A549 (cell line): ENCODE results near the gene PCYT1A. TPM values are rescaled to one million over a fixed set of nuclear protein-coding genes. Genes with fewer than 3 reads are reported as not detected.

Experiments
- ATAC-seq, 2 experiments: fragments of 200-7000 bp in 1 of 2; fragments of >200 bp in 1 of 2; cut with Nextera tagmentation in 1 of 2; cut with Tn5 transposase in 1 of 2; 3 replicates each; pipeline versions ENCODE4 v1.8.0 to v1.9.1; 2018 to 2020; ENCODE audit warnings: mild to moderate bottlenecking in 1 of 2, moderate library complexity in 1 of 2
- CTCF ChIA-PET: fragments of 300-600 bp; sonication (Branson Sonifier 250); formaldehyde crosslinking; extraction: SDS; loops from one replicate; lab custom pipeline; 2021; ENCODE audit warnings: antibody characterized with exemption, inconsistent platforms; lab: Yijun Ruan, JAX
- POLR2A ChIA-PET: fragments of 350-600 bp; formaldehyde crosslinking; extraction: SDS; loops from one replicate; lab custom pipeline; 2021; ENCODE audit warnings: antibody characterized with exemption, inconsistent platforms; lab: Yijun Ruan, JAX
- DNase-seq, 2 experiments: peaks; one replicate each; pipeline versions ENCODE4 v3.0.0 to v3.0.0-alpha.2; 2011 to 2016; ENCODE audit warnings: low read depth in 1 of 2, low spot score in 1 of 2
- FAIRE-seq: peaks from 2 replicates; lab custom pipeline; 2011; peaks lifted over from hg19 to GRCh38; lab: Jason Lieb, UNC
- H3K27ac ChIP-seq, 2 experiments: fragments of >200 bp; sonication (Bioruptor Twin); formaldehyde crosslinking; 3 replicates each; pipeline ENCODE4 v1.5.1; 2016 to 2017
- H3K4me1 ChIP-seq: fragments of >200 bp; sonication (Bioruptor Twin); formaldehyde crosslinking; 3 replicates; pipeline ENCODE4 v1.6.1; 2016
- H3K4me2 ChIP-seq: fragments of >200 bp; sonication (Bioruptor Twin); formaldehyde crosslinking; 3 replicates; pipeline ENCODE4 v1.6.1; 2016
- H3K4me3 ChIP-seq: fragments of >200 bp; sonication (Bioruptor Twin); formaldehyde crosslinking; 3 replicates; pipeline ENCODE4 v1.5.1; 2016
- H3K9me3 ChIP-seq: fragments of >200 bp; sonication (Bioruptor Twin); formaldehyde crosslinking; 3 replicates; pipeline ENCODE4 v1.6.1; 2016
- CBX2 ChIP-seq: fragments of 200-600 bp; sonication (generic); IDR thresholded peaks from 2 replicates; pipeline ENCODE4 v1.6.1; 2016; ENCODE audit warnings: low read depth, mild to moderate bottlenecking, borderline replicate concordance
- CEBPB ChIP-seq, 2 experiments: fragments of >200 bp in 1 of 2; sonication (Bioruptor Twin) in 1 of 2; formaldehyde crosslinking in 1 of 2; IDR thresholded peaks; 2 replicates each; pipeline ENCODE4 v1.6.1; 2012 to 2016
- CHD2 ChIP-seq: fragments of 150-350 bp; IDR thresholded peaks from 2 replicates; pipeline ENCODE4 v1.6.1; 2014; ENCODE audit warnings: low read length; ENCODE audit not compliant: partially characterized antibody
- ESRRA ChIP-seq: fragments of 150-350 bp; IDR thresholded peaks from 2 replicates; pipeline ENCODE4 v1.6.1; 2014; ENCODE audit warnings: mild to moderate bottlenecking, low read length, borderline replicate concordance
- GATA3 ChIP-seq: IDR thresholded peaks from 2 replicates; pipeline ENCODE4 v1.6.1; 2012; ENCODE audit warnings: borderline replicate concordance
- HDAC2 ChIP-seq: fragments of 200-600 bp; sonication (generic); IDR thresholded peaks from 2 replicates; pipeline ENCODE4 v1.6.1; 2016
- HEYL ChIP-seq: fragments of 250-450 bp; sonication (Bioruptor Pico); IDR thresholded peaks from 2 replicates; pipeline ENCODE4 v1.8.0; 2021; ENCODE audit warnings: mild to moderate bottlenecking, moderate library complexity
- HOXB13 ChIP-seq: fragments of 250-450 bp; sonication (Bioruptor Pico); IDR thresholded peaks from 2 replicates; pipeline ENCODE4 v1.5.0; 2020; ENCODE audit warnings: low read depth, mild to moderate bottlenecking, moderate library complexity
- JUN ChIP-seq, 2 experiments: fragments of >200 bp; sonication (Bioruptor Twin); formaldehyde crosslinking; IDR thresholded peaks; 2 replicates in 1 of 2; 3 replicates in 1 of 2; pipeline ENCODE4 v1.6.1; 2016 to 2017
- MAFK ChIP-seq: fragments of 450-650 bp; IDR thresholded peaks from 2 replicates; pipeline ENCODE4 v1.6.1; 2014; ENCODE audit not compliant: partially characterized antibody
- NR3C1 ChIP-seq: fragments of >200 bp; sonication (Bioruptor Twin); formaldehyde crosslinking; IDR thresholded peaks from 3 replicates; pipeline ENCODE4 v1.6.1; 2017
- PHF8 ChIP-seq: fragments of 200-600 bp; sonication (generic); IDR thresholded peaks from 2 replicates; pipeline ENCODE4 v1.6.1; 2016; ENCODE audit warnings: low read depth, mild to moderate bottlenecking, antibody characterized with exemption, moderate library complexity, borderline replicate concordance
- RAD21 ChIP-seq, 2 experiments: fragments of >200 bp in 1 of 2; sonication (Bioruptor Twin) in 1 of 2; formaldehyde crosslinking in 1 of 2; IDR thresholded peaks in 1 of 2; conservative IDR thresholded peaks in 1 of 2; 2 replicates in 1 of 2; 3 replicates in 1 of 2; pipeline ENCODE4 v1.6.1; 2012 to 2018; ENCODE audit warnings: inconsistent platforms in 1 of 2
- RNF2 ChIP-seq: fragments of 200-600 bp; sonication (generic); IDR thresholded peaks from 2 replicates; pipeline ENCODE4 v1.6.1; 2016; ENCODE audit warnings: low read depth, mild to moderate bottlenecking, antibody characterized with exemption, moderate library complexity, borderline replicate concordance
- TFCP2L1 ChIP-seq: fragments of 250-450 bp; sonication (Bioruptor Pico); IDR thresholded peaks from 2 replicates; pipeline ENCODE4 v1.5.0; 2021; ENCODE audit warnings: mild to moderate bottlenecking
- ZNF302 ChIP-seq: fragments of 250-450 bp; sonication (Bioruptor Pico); IDR thresholded peaks from 2 replicates; pipeline ENCODE4 v1.9.0; 2021; ENCODE audit warnings: inconsistent platforms, mild to moderate bottlenecking, moderate library complexity
- WGBS: methylation state at CpG from one replicate; pipeline ENCODE4 v1.1.6; 2017; ENCODE audit errors: missing lambda C conversion rate; 5-methylcytosine and 5-hydroxymethylcytosine counted together
- polyA plus RNA-seq, 4 experiments: library from polyadenylated mRNA; depleted of rRNA in 3 of 4; stranded (reverse); fragments of >200 nt; fragmentation: RNase III in 1 of 4; extraction: RNeasy Plus Mini Kit Qiagen cat#74134 plus additional on column Dnase treatment in 1 of 4; gene quantifications; 2 replicates in 3 of 4; 3 replicates in 1 of 4; pipeline ENCODE4 v1.2.3, GENCODE V29; 2011 to 2017
- TF ChIP-seq, protein P1 (sequence below): fragments of 150-350 bp; IDR thresholded peaks from 2 replicates; pipeline ENCODE4 v1.6.1; 2014; ENCODE audit warnings: low read depth, mild to moderate bottlenecking, low read length
- TF ChIP-seq, protein P2 (sequence below): fragments of >200 bp; sonication (Bioruptor Twin); formaldehyde crosslinking; IDR thresholded peaks from 3 replicates; pipeline ENCODE4 v1.5.1; 2016
- TF ChIP-seq, protein P3 (sequence below): IDR thresholded peaks from 2 replicates; pipeline ENCODE4 v1.6.1; 2012; ENCODE audit warnings: low read depth, borderline replicate concordance
- TF ChIP-seq, protein P4 (sequence below): fragments of 250-450 bp; sonication (Bioruptor Pico); IDR thresholded peaks from 2 replicates; pipeline ENCODE4 v1.5.0; 2021; ENCODE audit warnings: mild to moderate bottlenecking, moderate library complexity, borderline replicate concordance
- TF ChIP-seq, protein P5 (sequence below): fragments of 250-450 bp; sonication (Bioruptor Pico); IDR thresholded peaks from 2 replicates; pipeline ENCODE4 v1.5.0; 2020; ENCODE audit warnings: low read depth, mild to moderate bottlenecking, moderate library complexity
- TF ChIP-seq, protein P6 (sequence below): fragments of >200 bp; sonication (Bioruptor Twin); formaldehyde crosslinking; IDR thresholded peaks from 2 replicates; pipeline ENCODE4 v1.6.1; 2016

The PCYT1A gene
- polyA plus RNA-seq, 2 of the 4 experiments (the other 2 are of a cell fraction): 41.9 to 45.4 TPM

DNA sequence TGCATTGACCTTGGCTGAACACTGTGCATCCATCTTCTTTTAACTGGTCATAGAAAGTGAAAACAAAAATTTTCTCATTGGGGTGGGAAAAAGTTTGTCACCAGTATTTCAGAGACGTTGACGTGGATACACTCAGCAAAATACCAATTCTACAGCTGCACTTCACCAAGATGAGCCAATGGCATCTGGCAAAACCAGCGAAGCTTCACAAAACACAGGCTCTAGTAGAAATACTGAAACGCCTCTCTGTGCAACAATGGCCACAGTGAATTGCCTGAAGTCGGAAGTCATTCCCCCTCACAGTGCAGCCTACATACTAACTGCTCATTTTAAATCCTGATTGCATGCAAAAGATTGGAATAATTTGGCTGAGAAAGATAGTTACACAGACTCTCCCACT, 17.0 kb downstream of the PCYT1A start:
- no peak overlapping the region for H3K4me2 ChIP-seq
- 89% methylated on average over 5 of the region's 5 CpGs for WGBS
- POLR2A ChIA-PET: no interaction called here
- H3K4me1 ChIP-seq: peaks cover 19% of the 10 kb centered on the region
- H3K4me3 ChIP-seq: no peak overlapping the region
- no peak overlapping the region for H3K27ac ChIP-seq
- H3K9me3 ChIP-seq: no peaks in the 10 kb centered on the region
- ATAC-seq (no peak), FAIRE-seq (no peak)
- TF ChIP-seq HDAC2 (no peak), CBX2 (no peak)
- TF ChIP-seq, protein P1, sequence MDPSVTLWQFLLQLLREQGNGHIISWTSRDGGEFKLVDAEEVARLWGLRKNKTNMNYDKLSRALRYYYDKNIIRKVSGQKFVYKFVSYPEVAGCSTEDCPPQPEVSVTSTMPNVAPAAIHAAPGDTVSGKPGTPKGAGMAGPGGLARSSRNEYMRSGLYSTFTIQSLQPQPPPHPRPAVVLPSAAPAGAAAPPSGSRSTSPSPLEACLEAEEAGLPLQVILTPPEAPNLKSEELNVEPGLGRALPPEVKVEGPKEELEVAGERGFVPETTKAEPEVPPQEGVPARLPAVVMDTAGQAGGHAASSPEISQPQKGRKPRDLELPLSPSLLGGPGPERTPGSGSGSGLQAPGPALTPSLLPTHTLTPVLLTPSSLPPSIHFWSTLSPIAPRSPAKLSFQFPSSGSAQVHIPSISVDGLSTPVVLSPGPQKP: no peak
- TF ChIP-seq, all 56 proteins: peak for 0
- CTCF ChIA-PET: no interaction called here
- DNase-seq: no peak

DNA sequence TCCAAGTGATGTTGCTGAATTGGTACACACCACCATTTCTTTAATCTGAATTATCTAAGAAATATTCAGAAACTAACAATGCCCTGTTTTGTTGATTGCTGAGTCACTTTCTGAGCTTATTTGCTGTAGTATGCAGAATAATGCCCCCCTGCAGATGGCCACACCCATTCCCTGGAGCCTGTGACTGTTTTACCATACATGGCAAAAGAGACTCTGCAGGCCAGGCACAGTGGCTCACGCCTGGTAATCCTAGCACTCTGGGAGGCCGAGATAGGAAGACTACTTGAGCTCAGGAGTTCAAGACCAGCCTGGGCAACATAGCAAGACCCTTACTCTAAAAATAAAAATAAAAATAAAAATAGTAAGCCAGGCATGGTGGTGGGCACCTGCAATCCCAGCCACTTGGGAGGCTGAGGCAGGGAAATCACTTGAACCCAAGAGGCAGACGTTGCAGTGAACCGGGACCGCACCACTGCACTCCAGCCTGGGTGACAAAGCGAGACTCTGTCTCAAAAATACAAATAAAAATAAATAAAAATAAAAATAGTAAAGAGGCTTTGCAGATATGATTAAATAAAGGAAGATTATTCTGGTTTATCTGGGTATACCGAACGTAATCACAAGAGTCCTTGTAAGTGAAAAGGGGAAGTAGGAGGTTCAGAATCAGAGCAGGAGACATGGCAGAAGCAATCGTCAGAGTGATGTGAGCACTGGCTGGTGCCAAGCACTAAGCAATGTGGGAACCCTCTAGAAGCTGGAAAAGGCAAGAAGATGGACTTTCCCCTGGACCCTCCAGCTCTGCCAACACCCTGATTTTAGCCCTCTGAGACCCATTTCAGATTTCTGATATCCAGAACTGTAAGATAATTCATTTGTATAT, 19.0 kb downstream of the PCYT1A start:
- Histone ChIP-seq H3K4me1 (peaks cover 19% of the 10 kb centered on the region), H3K4me3 (no peak overlapping the region), H3K9me3 (no peaks in the 10 kb centered on the region), H3K4me2 (peak overlapping the region; percentile 46), H3K27ac (peak overlapping the region; percentile 66 to 77)
- WGBS: 78% methylated on average over 9 of the region's 9 CpGs
- no peak for TF ChIP-seq PHF8
- TF ChIP-seq CHD2: no peak
- no peak for TF ChIP-seq NR3C1
- TF ChIP-seq MAFK: peak; percentile 81
- TF ChIP-seq, protein P2, sequence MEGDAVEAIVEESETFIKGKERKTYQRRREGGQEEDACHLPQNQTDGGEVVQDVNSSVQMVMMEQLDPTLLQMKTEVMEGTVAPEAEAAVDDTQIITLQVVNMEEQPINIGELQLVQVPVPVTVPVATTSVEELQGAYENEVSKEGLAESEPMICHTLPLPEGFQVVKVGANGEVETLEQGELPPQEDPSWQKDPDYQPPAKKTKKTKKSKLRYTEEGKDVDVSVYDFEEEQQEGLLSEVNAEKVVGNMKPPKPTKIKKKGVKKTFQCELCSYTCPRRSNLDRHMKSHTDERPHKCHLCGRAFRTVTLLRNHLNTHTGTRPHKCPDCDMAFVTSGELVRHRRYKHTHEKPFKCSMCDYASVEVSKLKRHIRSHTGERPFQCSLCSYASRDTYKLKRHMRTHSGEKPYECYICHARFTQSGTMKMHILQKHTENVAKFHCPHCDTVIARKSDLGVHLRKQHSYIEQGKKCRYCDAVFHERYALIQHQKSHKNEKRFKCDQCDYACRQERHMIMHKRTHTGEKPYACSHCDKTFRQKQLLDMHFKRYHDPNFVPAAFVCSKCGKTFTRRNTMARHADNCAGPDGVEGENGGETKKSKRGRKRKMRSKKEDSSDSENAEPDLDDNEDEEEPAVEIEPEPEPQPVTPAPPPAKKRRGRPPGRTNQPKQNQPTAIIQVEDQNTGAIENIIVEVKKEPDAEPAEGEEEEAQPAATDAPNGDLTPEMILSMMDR: no peak
- TF ChIP-seq HOXB13: no peak
- TF ChIP-seq TFCP2L1 (CRISPR knock-in tag): no peak
- ATAC-seq: peak; percentile 30 to 56; a peak in 1 of 6 replicates
- peak in 1 of 2 experiments; percentile 59 for DNase-seq
- no peak for FAIRE-seq
- ChIA-PET POLR2A (interaction anchor here (1.0 kb wide), 1 partner anchor 19 kb away, joined by 3 read pairs; the partner anchor contains the start of gene PCYT1A), CTCF (interaction anchor here (0.6 to 1.9 kb wide), 3 partner anchors 14 to 190 kb away, joined by 3 to 8 read pairs (median 3); no protein-coding TSS in a partner anchor)

DNA sequence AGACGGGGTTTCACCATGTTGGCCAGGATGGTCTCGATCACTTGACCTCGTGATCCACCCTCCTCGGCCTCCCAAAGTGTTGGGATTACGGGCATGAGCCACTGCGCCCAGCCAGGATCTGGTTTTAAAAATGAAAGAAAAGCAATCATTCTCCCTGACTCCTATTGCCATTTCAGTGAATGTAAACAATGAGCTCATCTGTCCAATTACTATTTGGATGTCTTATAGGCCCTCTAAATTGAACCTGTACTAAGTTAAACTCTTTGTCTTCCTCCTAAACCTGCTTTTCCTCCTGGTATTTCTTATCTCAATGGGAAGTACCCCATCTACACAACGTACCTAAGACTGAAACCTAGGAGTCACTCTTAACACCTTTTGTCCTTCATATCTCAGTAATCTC, 23.7 kb downstream of the PCYT1A start:
- FAIRE-seq (no peak), DNase-seq (no peak), ATAC-seq (no peak)
- Histone ChIP-seq H3K4me1 (peaks cover 13% of the 10 kb centered on the region), H3K4me2 (no peak overlapping the region), H3K27ac (no peak overlapping the region), H3K4me3 (no peak overlapping the region), H3K9me3 (no peaks in the 10 kb centered on the region)
- WGBS: 92% methylated on average over 7 of the region's 7 CpGs
- ChIA-PET POLR2A (no interaction called here), CTCF (no interaction called here)
- TF ChIP-seq RNF2: no peak

DNA sequence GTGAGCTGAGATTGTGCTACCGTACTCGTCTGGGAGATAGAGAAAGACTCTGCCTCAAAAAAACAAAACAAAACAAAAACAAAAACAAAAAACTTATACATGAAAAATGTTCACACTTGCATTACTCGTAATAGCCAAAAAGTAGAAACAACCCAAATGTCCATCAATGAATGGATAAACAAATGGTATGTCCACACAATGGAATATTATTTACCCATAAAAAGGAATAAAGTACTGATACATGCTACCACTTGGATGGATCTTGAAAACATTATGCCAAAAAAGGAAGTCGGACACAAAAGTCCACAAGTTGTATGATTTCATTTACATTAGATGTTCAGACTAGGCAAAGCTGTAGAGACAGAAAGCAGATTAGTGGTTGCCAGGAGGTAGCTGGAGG, 26.7 kb downstream of the PCYT1A start:
- POLR2A ChIA-PET: no interaction called here
- ATAC-seq: no peak
- 99% methylated on average over 4 of the region's 4 CpGs for WGBS
- Histone ChIP-seq H3K27ac (no peak overlapping the region), H3K4me3 (no peak overlapping the region), H3K4me1 (no peaks in the 10 kb centered on the region), H3K4me2 (no peak overlapping the region), H3K9me3 (no peaks in the 10 kb centered on the region)
- CTCF ChIA-PET: no interaction called here
- no peak for FAIRE-seq
- DNase-seq: no peak
- TF ChIP-seq CEBPB (IDR thresholded peaks at IDR 0.05) (no peak), HEYL (no peak), ZNF302 (CRISPR knock-in tag) (no peak), RNF2 (no peak), JUN (IDR thresholded peaks at IDR 0.05) (no peak), GATA3 (no peak), ESRRA (no peak), RAD21 (conservative IDR thresholded peaks at IDR 0.05 in 1 of 2, IDR thresholded peaks at IDR 0.05 in 1 of 2) (no peak)
- TF ChIP-seq, protein P3, sequence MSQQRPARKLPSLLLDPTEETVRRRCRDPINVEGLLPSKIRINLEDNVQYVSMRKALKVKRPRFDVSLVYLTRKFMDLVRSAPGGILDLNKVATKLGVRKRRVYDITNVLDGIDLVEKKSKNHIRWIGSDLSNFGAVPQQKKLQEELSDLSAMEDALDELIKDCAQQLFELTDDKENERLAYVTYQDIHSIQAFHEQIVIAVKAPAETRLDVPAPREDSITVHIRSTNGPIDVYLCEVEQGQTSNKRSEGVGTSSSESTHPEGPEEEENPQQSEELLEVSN: no peak
- TF ChIP-seq, protein P4, sequence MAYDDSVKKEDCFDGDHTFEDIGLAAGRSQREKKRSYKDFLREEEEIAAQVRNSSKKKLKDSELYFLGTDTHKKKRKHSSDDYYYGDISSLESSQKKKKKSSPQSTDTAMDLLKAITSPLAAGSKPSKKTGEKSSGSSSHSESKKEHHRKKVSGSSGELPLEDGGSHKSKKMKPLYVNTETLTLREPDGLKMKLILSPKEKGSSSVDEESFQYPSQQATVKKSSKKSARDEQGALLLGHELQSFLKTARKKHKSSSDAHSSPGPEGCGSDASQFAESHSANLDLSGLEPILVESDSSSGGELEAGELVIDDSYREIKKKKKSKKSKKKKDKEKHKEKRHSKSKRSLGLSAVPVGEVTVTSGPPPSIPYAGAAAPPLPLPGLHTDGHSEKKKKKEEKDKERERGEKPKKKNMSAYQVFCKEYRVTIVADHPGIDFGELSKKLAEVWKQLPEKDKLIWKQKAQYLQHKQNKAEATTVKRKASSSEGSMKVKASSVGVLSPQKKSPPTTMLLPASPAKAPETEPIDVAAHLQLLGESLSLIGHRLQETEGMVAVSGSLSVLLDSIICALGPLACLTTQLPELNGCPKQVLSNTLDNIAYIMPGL: no peak
- TF ChIP-seq, protein P5, sequence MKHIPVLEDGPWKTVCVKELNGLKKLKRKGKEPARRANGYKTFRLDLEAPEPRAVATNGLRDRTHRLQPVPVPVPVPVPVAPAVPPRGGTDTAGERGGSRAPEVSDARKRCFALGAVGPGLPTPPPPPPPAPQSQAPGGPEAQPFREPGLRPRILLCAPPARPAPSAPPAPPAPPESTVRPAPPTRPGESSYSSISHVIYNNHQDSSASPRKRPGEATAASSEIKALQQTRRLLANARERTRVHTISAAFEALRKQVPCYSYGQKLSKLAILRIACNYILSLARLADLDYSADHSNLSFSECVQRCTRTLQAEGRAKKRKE (CRISPR knock-in tag): no peak
- TF ChIP-seq, protein P6, sequence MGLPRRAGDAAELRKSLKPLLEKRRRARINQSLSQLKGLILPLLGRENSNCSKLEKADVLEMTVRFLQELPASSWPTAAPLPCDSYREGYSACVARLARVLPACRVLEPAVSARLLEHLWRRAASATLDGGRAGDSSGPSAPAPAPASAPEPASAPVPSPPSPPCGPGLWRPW: no peak
